ENCODE measurements around the gene SPPL3. TPM values are rescaled to one million over a fixed set of nuclear protein-coding genes. Genes with fewer than 3 reads are reported as not detected.

The SPPL3 gene
- total RNA-seq, 1 donor from 2014 or later, result 25.8 TPM

- Histone ChIP-seq H3K36me3 (no peaks in the 10 kb centered on the region), H3K4me1 (no peaks in the 10 kb centered on the region), H3K9ac (no peak overlapping the region), H3K27ac (no peak overlapping the region), H3K79me2 (ENCODE audit: low read depth) (no peaks in the 10 kb centered on the region), H3K4me2 (no peak overlapping the region), H2AFZ (replicated peaks) (no peak overlapping the region), H3F3A (ENCODE audit: low read depth) (peaks cover 6% of the 10 kb centered on the region), H3K4me3 (no peak overlapping the region), H4K20me1 (ENCODE audit: low read depth) (no peaks in the 10 kb centered on the region), H3K27me3 (no peaks in the 10 kb centered on the region), H3K9me3 (ENCODE audit: low read depth) (no peaks in the 10 kb centered on the region)
- no peak overlapping the region for H3K27ac Mint-ChIP-seq
- H3K27me3 Mint-ChIP-seq (ENCODE audit: insufficient read depth, low read depth), result peaks cover 4% of the 10 kb centered on the region
- H3K36me3 Mint-ChIP-seq, result no peaks in the 10 kb centered on the region
- H3K4me1 Mint-ChIP-seq, result peaks cover 4% of the 10 kb centered on the region
- TF ChIP-seq CTCF (IDR thresholded peaks at IDR 0.05), result no peak
- TF ChIP-seq EZH2 (IDR thresholded peaks at IDR 0.05), result no peak
- no peak for TF ChIP-seq EZH2phosphoT487 (IDR thresholded peaks at IDR 0.05)
- H3K9me3 Mint-ChIP-seq, result peaks cover 14% of the 10 kb centered on the region
- DNase-seq (ENCODE audit: low spot score), result no peak
- H3K4me3 Mint-ChIP-seq, result peak overlapping the region; percentile 41
Measured at GRCh38 chr12:120921637-120922036, 17.5 kb upstream of the SPPL3 start.

- no peak for DNase-seq (ENCODE audit: low spot score)
- no peaks in the 10 kb centered on the region for H3K36me3 Mint-ChIP-seq
Measured at GRCh38 chr12:120920178-120920577, 16.0 kb upstream of the SPPL3 start.

GRCh38 chr12:120917748-120918147, 13.6 kb upstream of the SPPL3 start:
- Histone ChIP-seq H3K4me1 (no peaks in the 10 kb centered on the region), H3F3A (ENCODE audit: low read depth) (no peaks in the 10 kb centered on the region), H3K36me3 (no peaks in the 10 kb centered on the region), H4K20me1 (ENCODE audit: low read depth) (no peaks in the 10 kb centered on the region), H3K27me3 (no peaks in the 10 kb centered on the region), H3K9me3 (ENCODE audit: low read depth) (no peaks in the 10 kb centered on the region), H2AFZ (replicated peaks) (no peak overlapping the region), H3K4me2 (no peak overlapping the region), H3K9ac (no peak overlapping the region), H3K4me3 (no peak overlapping the region), H3K79me2 (ENCODE audit: low read depth) (no peaks in the 10 kb centered on the region), H3K27ac (no peak overlapping the region)
- Mint-ChIP-seq H3K4me1 (peaks cover 4% of the 10 kb centered on the region), H3K9me3 (peaks cover 16% of the 10 kb centered on the region), H3K27me3 (ENCODE audit: insufficient read depth, low read depth) (peaks cover 2% of the 10 kb centered on the region), H3K4me3 (no peak overlapping the region), H3K27ac (no peak overlapping the region), H3K36me3 (no peaks in the 10 kb centered on the region)
- no peak for DNase-seq (ENCODE audit: low spot score)
- TF ChIP-seq EZH2phosphoT487 (IDR thresholded peaks at IDR 0.05) (no peak), CTCF (IDR thresholded peaks at IDR 0.05) (no peak), EZH2 (IDR thresholded peaks at IDR 0.05) (no peak)

More at GRCh38 chr12:120920178-120920577, 16.0 kb upstream of the SPPL3 start:
- Mint-ChIP-seq H3K27ac (no peak overlapping the region), H3K9me3 (peaks cover 16% of the 10 kb centered on the region), H3K4me3 (no peak overlapping the region), H3K27me3 (ENCODE audit: insufficient read depth, low read depth) (peaks cover 4% of the 10 kb centered on the region), H3K4me1 (peaks cover 4% of the 10 kb centered on the region)
- no peaks in the 10 kb centered on the region for H3F3A ChIP-seq (ENCODE audit: low read depth)
- H4K20me1 ChIP-seq (ENCODE audit: low read depth), result no peaks in the 10 kb centered on the region
- no peak overlapping the region for H3K4me2 ChIP-seq
- H3K4me3 ChIP-seq, result no peak overlapping the region
- no peaks in the 10 kb centered on the region for H3K79me2 ChIP-seq (ENCODE audit: low read depth)
- H3K36me3 ChIP-seq, result no peaks in the 10 kb centered on the region
- H3K27me3 ChIP-seq, result no peaks in the 10 kb centered on the region
- H3K4me1 ChIP-seq, result no peaks in the 10 kb centered on the region
- no peak overlapping the region for H3K27ac ChIP-seq
- no peak overlapping the region for H2AFZ ChIP-seq (replicated peaks)
- H3K9ac ChIP-seq, result no peak overlapping the region
- H3K9me3 ChIP-seq (ENCODE audit: low read depth), result no peaks in the 10 kb centered on the region
- no peak for TF ChIP-seq CTCF (IDR thresholded peaks at IDR 0.05)
- TF ChIP-seq EZH2phosphoT487 (IDR thresholded peaks at IDR 0.05), result no peak
